Measurements from ENCODE around the gene AGPAT4.

The AGPAT4 gene

GRCh38 chr6:161214722-161215121, 59.1 kb downstream of the AGPAT4 start:
- no peaks in the 10 kb centered on the region for H4K20me1 ChIP-seq (ENCODE audit: insufficient read depth, low read length, poor library complexity, severe bottlenecking)
- H3K9ac ChIP-seq (ENCODE audit: low read depth, low read length, poor library complexity, severe bottlenecking): no peak overlapping the region
- H2AFZ ChIP-seq (ENCODE audit: low read length): no peak overlapping the region
- H3K4me2 ChIP-seq (ENCODE audit: low read depth, low read length, poor library complexity, severe bottlenecking): no peak overlapping the region
- no peaks in the 10 kb centered on the region for H3K27me3 ChIP-seq (ENCODE audit: insufficient read depth, low read length, poor library complexity, severe bottlenecking)
- H3K9me2 ChIP-seq (replicated peaks; ENCODE audit: low read depth, low read length): no peaks in the 10 kb centered on the region
- no peaks in the 10 kb centered on the region for H3K4me1 ChIP-seq (ENCODE audit: insufficient read depth, low read length, poor library complexity, severe bottlenecking)
- no peaks in the 10 kb centered on the region for H3K36me3 ChIP-seq (ENCODE audit: insufficient read depth, low read length)
- peaks cover 17% of the 10 kb centered on the region for H3K9me3 ChIP-seq (ENCODE audit: insufficient read depth, low read depth, low read length)
- H3F3A ChIP-seq (ENCODE audit: low read depth): no peaks in the 10 kb centered on the region
- no peak overlapping the region for H3K4me3 ChIP-seq (ENCODE audit: low read length, poor library complexity, severe bottlenecking)
- no peaks in the 10 kb centered on the region for H3K79me2 ChIP-seq (ENCODE audit: insufficient read depth, low read length)
- TF ChIP-seq EZH2phosphoT487 (IDR thresholded peaks at IDR 0.05; ENCODE audit: borderline replicate concordance): no peak
- TF ChIP-seq CTCF (conservative IDR thresholded peaks at IDR 0.05; ENCODE audit: low read length): no peak

GRCh38 chr6:161212902-161213301, 61.0 kb downstream of the AGPAT4 start:
- Histone ChIP-seq H2AFZ (ENCODE audit: low read length) (no peak overlapping the region), H3K27me3 (ENCODE audit: insufficient read depth, low read length, poor library complexity, severe bottlenecking) (no peaks in the 10 kb centered on the region), H3K9me3 (ENCODE audit: insufficient read depth, low read depth, low read length) (peaks cover 22% of the 10 kb centered on the region), H3K4me3 (ENCODE audit: low read length, poor library complexity, severe bottlenecking) (no peak overlapping the region), H3K9ac (ENCODE audit: low read depth, low read length, poor library complexity, severe bottlenecking) (no peak overlapping the region), H3F3A (ENCODE audit: low read depth) (no peaks in the 10 kb centered on the region), H3K36me3 (ENCODE audit: insufficient read depth, low read length) (no peaks in the 10 kb centered on the region), H3K4me2 (ENCODE audit: low read depth, low read length, poor library complexity, severe bottlenecking) (no peak overlapping the region), H4K20me1 (ENCODE audit: insufficient read depth, low read length, poor library complexity, severe bottlenecking) (no peaks in the 10 kb centered on the region), H3K4me1 (ENCODE audit: insufficient read depth, low read length, poor library complexity, severe bottlenecking) (no peaks in the 10 kb centered on the region), H3K79me2 (ENCODE audit: insufficient read depth, low read length) (no peaks in the 10 kb centered on the region), H3K9me2 (replicated peaks; ENCODE audit: low read depth, low read length) (no peaks in the 10 kb centered on the region)
- TF ChIP-seq CTCF (conservative IDR thresholded peaks at IDR 0.05; ENCODE audit: low read length) (no peak), EZH2phosphoT487 (IDR thresholded peaks at IDR 0.05; ENCODE audit: borderline replicate concordance) (no peak)

- Histone ChIP-seq H3K9ac (ENCODE audit: low read depth, low read length, poor library complexity, severe bottlenecking) (no peak overlapping the region), H3K79me2 (ENCODE audit: insufficient read depth, low read length) (no peaks in the 10 kb centered on the region), H3K4me2 (ENCODE audit: low read depth, low read length, poor library complexity, severe bottlenecking) (no peak overlapping the region), H3K36me3 (ENCODE audit: insufficient read depth, low read length) (no peaks in the 10 kb centered on the region), H3K4me1 (ENCODE audit: insufficient read depth, low read length, poor library complexity, severe bottlenecking) (no peaks in the 10 kb centered on the region), H3K9me2 (replicated peaks; ENCODE audit: low read depth, low read length) (no peaks in the 10 kb centered on the region), H2AFZ (ENCODE audit: low read length) (no peak overlapping the region), H4K20me1 (ENCODE audit: insufficient read depth, low read length, poor library complexity, severe bottlenecking) (no peaks in the 10 kb centered on the region), H3K27me3 (ENCODE audit: insufficient read depth, low read length, poor library complexity, severe bottlenecking) (no peaks in the 10 kb centered on the region), H3F3A (ENCODE audit: low read depth) (no peaks in the 10 kb centered on the region), H3K9me3 (ENCODE audit: insufficient read depth, low read depth, low read length) (peaks cover 22% of the 10 kb centered on the region), H3K4me3 (ENCODE audit: low read length, poor library complexity, severe bottlenecking) (no peak overlapping the region)
- TF ChIP-seq CTCF (conservative IDR thresholded peaks at IDR 0.05; ENCODE audit: low read length) (no peak), EZH2phosphoT487 (IDR thresholded peaks at IDR 0.05; ENCODE audit: borderline replicate concordance) (no peak)
Measured at GRCh38 chr6:161211380-161212035, 62.4 kb downstream of the AGPAT4 start.
